ENCODE measurements around the gene NTN1.

NTN1 gene

DNA sequence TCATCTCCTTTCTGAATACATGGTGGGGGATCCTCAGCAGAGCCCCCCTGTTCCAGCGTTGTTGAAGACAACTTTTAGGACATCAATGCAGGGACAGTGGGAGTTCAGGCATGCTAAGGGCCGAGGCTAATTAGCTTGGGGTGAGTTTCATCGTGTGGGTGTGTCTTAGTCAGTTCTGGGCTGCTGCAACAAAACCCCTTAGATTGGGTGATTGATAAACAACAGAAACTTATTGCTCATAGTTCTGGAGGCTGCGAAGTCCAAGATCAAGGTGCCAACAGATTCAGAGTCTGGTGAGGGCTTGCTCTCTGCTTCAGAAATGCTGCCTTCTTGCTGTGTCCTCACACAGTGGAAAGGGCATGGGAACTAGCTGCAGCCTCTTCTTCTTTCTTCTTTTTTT, 214.0 kb downstream of the NTN1 start:
- Histone ChIP-seq H3K9me3 (ENCODE audit: insufficient read depth, low read depth, low read length) (peaks cover 6% of the 10 kb centered on the region), H2BK120ac (ENCODE audit: insufficient read depth, low read length, poor library complexity) (no peak overlapping the region)

DNA sequence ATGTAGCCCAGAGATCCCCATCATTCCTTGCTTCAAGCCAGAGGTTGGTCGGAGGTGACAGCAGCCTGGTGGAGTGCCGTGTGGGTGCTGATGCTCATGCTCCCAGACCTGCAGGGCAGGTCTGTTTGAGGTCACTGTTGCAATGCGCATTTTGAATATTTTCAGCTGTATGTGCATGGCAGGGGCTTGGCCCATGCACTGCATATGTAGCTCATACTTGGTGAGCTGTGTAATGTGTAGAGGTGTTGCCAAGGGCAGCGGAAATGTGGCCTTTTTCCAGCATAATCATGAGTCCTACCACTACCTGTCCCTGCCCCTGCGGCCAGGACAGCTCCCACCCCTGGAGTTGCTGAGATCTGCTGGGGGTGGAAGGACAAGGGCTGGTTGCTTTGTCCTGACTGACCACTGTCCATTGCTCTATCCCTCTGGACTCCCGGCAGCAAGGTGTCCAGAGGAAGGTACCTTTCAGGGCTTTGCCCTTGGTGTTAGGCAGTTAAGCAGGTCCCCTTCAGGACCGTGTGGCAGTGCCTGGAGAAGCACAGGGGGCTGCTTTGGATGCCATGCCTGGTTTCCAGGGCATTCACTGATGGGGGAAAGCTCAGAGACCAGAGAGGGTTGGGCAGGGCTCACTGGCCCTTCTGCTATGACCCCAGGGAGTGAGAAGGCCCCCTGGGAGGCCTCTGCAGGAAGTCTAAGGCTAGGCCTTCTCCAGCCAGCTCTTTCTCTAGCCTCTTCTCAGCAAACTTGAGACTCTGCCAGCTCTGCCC, 215.2 kb downstream of the NTN1 start:
- H3K79me1 ChIP-seq (ENCODE audit: low read length): no peaks in the 10 kb centered on the region
- H3K4me3 ChIP-seq (ENCODE audit: low read depth, low read length): no peak overlapping the region
- no peak overlapping the region for H2BK5ac ChIP-seq (ENCODE audit: low read depth, low read length, poor library complexity)
- no peak overlapping the region for H2BK120ac ChIP-seq (ENCODE audit: insufficient read depth, low read length, poor library complexity)
- H3K79me2 ChIP-seq (ENCODE audit: control insufficient read depth, insufficient read depth, low read length, poor library complexity): no peaks in the 10 kb centered on the region
- no peak overlapping the region for H4K12ac ChIP-seq (ENCODE audit: low read depth, low read length)
- DNase-seq: peak; percentile 98 to 99
- H3K9me3 ChIP-seq (ENCODE audit: insufficient read depth, low read depth, low read length): peaks cover 6% of the 10 kb centered on the region
- no peak overlapping the region for H2AK5ac ChIP-seq (ENCODE audit: low read length)
- H3K14ac ChIP-seq (ENCODE audit: low read length): no peak overlapping the region
- no peak overlapping the region for H2BK12ac ChIP-seq (ENCODE audit: low read length)
- peaks cover 11 to 12% of the 10 kb centered on the region in 2 experiments for H3K4me1 ChIP-seq (ENCODE audit: control insufficient read depth in 1 of 2, insufficient read depth in 2 of 2, low read length in 2 of 2)
- no peak overlapping the region for H3K4me2 ChIP-seq (ENCODE audit: low read length)
- no peak overlapping the region for H3K4ac ChIP-seq (ENCODE audit: low read depth, low read length)
- no CpG with 5 or more reads among the region's 7 CpGs for WGBS (ENCODE audit: extremely low coverage, insufficient coverage, insufficient read length)
- no peak overlapping the region for H3K27ac ChIP-seq (ENCODE audit: low read depth, low read length)
- H4K8ac ChIP-seq (ENCODE audit: low read depth, low read length): no peak overlapping the region
- H2AFZ ChIP-seq (ENCODE audit: insufficient read depth, low read length, poor library complexity): no peak overlapping the region
- no peaks in the 10 kb centered on the region for H3K27me3 ChIP-seq (ENCODE audit: insufficient read depth, low read length)
- H3K36me3 ChIP-seq (ENCODE audit: control insufficient read depth in 1 of 2, insufficient read depth in 2 of 2, low read length in 2 of 2): no peaks in the 10 kb centered on the region
- H3K18ac ChIP-seq (ENCODE audit: low read length): no peak overlapping the region
- no peak overlapping the region for H3K9ac ChIP-seq (ENCODE audit: low read length)
- no peak overlapping the region for H4K91ac ChIP-seq (ENCODE audit: low read depth, low read length)
- H3K23ac ChIP-seq (ENCODE audit: low read length): no peak overlapping the region

More for the DNA sequence above, 214.0 kb downstream of the NTN1 start:
- H3K14ac ChIP-seq (ENCODE audit: low read length): no peak overlapping the region
- H3K27me3 ChIP-seq (ENCODE audit: insufficient read depth, low read length): no peaks in the 10 kb centered on the region
- H3K18ac ChIP-seq (ENCODE audit: low read length): no peak overlapping the region
- no peaks in the 10 kb centered on the region for H3K79me2 ChIP-seq (ENCODE audit: control insufficient read depth, insufficient read depth, low read length, poor library complexity)
- no peak overlapping the region for H3K9ac ChIP-seq (ENCODE audit: low read length)
- no peak overlapping the region for H4K8ac ChIP-seq (ENCODE audit: low read depth, low read length)
- no peak overlapping the region for H2AK5ac ChIP-seq (ENCODE audit: low read length)
- no peak overlapping the region for H2BK12ac ChIP-seq (ENCODE audit: low read length)
- no peak for DNase-seq
- H4K12ac ChIP-seq (ENCODE audit: low read depth, low read length): no peak overlapping the region
- H3K4ac ChIP-seq (ENCODE audit: low read depth, low read length): no peak overlapping the region
- H2AFZ ChIP-seq (ENCODE audit: insufficient read depth, low read length, poor library complexity): no peak overlapping the region
- no CpG with 5 or more reads among the region's 4 CpGs for WGBS (ENCODE audit: extremely low coverage, insufficient coverage, insufficient read length)
- H3K79me1 ChIP-seq (ENCODE audit: low read length): no peaks in the 10 kb centered on the region
- H3K4me2 ChIP-seq (ENCODE audit: low read length): no peak overlapping the region
- H3K23ac ChIP-seq (ENCODE audit: low read length): no peak overlapping the region
- H2BK5ac ChIP-seq (ENCODE audit: low read depth, low read length, poor library complexity): no peak overlapping the region
- H3K27ac ChIP-seq (ENCODE audit: low read depth, low read length): no peak overlapping the region
- no peak overlapping the region for H4K91ac ChIP-seq (ENCODE audit: low read depth, low read length)
- peaks cover 8% of the 10 kb centered on the region in 2 experiments for H3K4me1 ChIP-seq (ENCODE audit: control insufficient read depth in 1 of 2, insufficient read depth in 2 of 2, low read length in 2 of 2)
- no peak overlapping the region for H3K4me3 ChIP-seq (ENCODE audit: low read depth, low read length)
- no peaks in the 10 kb centered on the region for H3K36me3 ChIP-seq (ENCODE audit: control insufficient read depth in 1 of 2, insufficient read depth in 2 of 2, low read length in 2 of 2)

DNA sequence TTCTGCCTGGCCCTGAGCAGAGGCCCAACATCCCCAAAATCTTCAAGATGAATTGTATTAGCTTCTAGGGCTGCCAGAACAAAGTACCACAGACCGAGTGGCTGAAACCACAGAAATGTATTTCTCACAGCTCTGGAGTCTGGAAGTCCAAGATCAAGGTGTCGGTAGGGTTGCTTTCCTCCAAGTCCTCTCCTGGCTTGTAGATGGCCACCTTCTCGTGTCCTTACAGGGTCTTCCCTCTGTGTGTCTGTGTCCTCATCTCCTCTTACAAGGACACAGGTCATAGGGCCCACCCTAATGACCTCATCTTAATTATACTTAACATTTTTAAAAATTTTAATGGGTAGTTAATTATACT, 215.7 kb downstream of the NTN1 start:
- H2BK120ac ChIP-seq (ENCODE audit: insufficient read depth, low read length, poor library complexity): no peak overlapping the region
- H4K12ac ChIP-seq (ENCODE audit: low read depth, low read length): no peak overlapping the region
- no peak overlapping the region for H3K9ac ChIP-seq (ENCODE audit: low read length)
- H3K14ac ChIP-seq (ENCODE audit: low read length): no peak overlapping the region
- H3K36me3 ChIP-seq (ENCODE audit: control insufficient read depth in 1 of 2, insufficient read depth in 2 of 2, low read length in 2 of 2): no peaks in the 10 kb centered on the region
- H3K4me3 ChIP-seq (ENCODE audit: low read depth, low read length): no peak overlapping the region
- no peak overlapping the region for H2BK12ac ChIP-seq (ENCODE audit: low read length)
- H3K27ac ChIP-seq (ENCODE audit: low read depth, low read length): no peak overlapping the region
- H2AK5ac ChIP-seq (ENCODE audit: low read length): no peak overlapping the region
- H3K79me1 ChIP-seq (ENCODE audit: low read length): no peaks in the 10 kb centered on the region
- no peaks in the 10 kb centered on the region for H3K27me3 ChIP-seq (ENCODE audit: insufficient read depth, low read length)
- no peak overlapping the region for H3K18ac ChIP-seq (ENCODE audit: low read length)
- H4K8ac ChIP-seq (ENCODE audit: low read depth, low read length): no peak overlapping the region
- no peak overlapping the region for H4K91ac ChIP-seq (ENCODE audit: low read depth, low read length)
- peaks cover 11 to 12% of the 10 kb centered on the region in 2 experiments for H3K4me1 ChIP-seq (ENCODE audit: control insufficient read depth in 1 of 2, insufficient read depth in 2 of 2, low read length in 2 of 2)
- no peak overlapping the region for H2AFZ ChIP-seq (ENCODE audit: insufficient read depth, low read length, poor library complexity)
- DNase-seq: peak in 1 of 2 donors; percentile 18
- H3K79me2 ChIP-seq (ENCODE audit: control insufficient read depth, insufficient read depth, low read length, poor library complexity): no peaks in the 10 kb centered on the region
- H3K4ac ChIP-seq (ENCODE audit: low read depth, low read length): no peak overlapping the region
- no CpG with 5 or more reads among the region's 3 CpGs for whole genome bisulfite sequencing (ENCODE audit: extremely low coverage, insufficient coverage, insufficient read length)
- H3K23ac ChIP-seq (ENCODE audit: low read length): no peak overlapping the region
- H3K4me2 ChIP-seq (ENCODE audit: low read length): no peak overlapping the region
- no peak overlapping the region for H2BK5ac ChIP-seq (ENCODE audit: low read depth, low read length, poor library complexity)
- H3K9me3 ChIP-seq (ENCODE audit: insufficient read depth, low read depth, low read length): peaks cover 6% of the 10 kb centered on the region

DNA sequence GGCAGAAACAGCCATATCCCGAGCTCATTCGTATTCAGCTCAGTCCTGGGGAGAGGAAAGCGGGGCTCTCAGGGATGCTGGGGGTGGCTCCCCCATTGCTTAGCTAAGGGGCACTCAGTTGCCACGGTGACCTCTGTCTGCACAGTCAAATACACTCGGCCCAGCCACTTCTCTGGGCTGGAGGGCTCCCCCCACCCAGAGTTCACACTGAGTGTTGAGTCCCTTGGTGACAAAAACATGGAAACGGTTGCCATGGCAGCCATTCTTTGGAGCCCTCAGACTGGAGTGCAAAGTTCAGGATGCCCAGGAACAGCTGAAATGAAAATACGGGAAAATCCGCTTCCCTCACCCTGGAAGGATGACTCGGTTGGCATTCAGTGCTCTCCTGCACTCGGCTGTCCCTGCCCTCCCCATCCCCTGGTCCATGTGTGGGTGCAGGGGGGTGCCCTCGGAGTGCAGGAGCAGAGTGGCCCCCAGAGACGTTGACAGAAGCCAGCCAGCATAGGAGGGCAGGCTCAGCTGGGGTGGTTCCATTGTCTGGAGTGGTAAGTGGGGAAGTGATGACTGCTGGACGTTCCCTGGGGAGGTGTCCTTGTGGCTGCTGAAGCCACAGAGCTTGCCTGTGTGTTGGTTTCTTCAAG, 216.5 kb downstream of the NTN1 start:
- Histone ChIP-seq H3K4me1 (ENCODE audit: control insufficient read depth in 1 of 2, insufficient read depth in 2 of 2, low read length in 2 of 2) (peaks cover 11 to 12% of the 10 kb centered on the region in 2 experiments), H3K18ac (ENCODE audit: low read length) (no peak overlapping the region), H2BK12ac (ENCODE audit: low read length) (no peak overlapping the region), H2AFZ (ENCODE audit: insufficient read depth, low read length, poor library complexity) (no peak overlapping the region), H4K8ac (ENCODE audit: low read depth, low read length) (no peak overlapping the region), H3K36me3 (ENCODE audit: control insufficient read depth in 1 of 2, insufficient read depth in 2 of 2, low read length in 2 of 2) (no peaks in the 10 kb centered on the region), H3K9me3 (ENCODE audit: insufficient read depth, low read depth, low read length) (peaks cover 6% of the 10 kb centered on the region), H3K23ac (ENCODE audit: low read length) (no peak overlapping the region), H3K4me3 (ENCODE audit: low read depth, low read length) (no peak overlapping the region), H3K27me3 (ENCODE audit: insufficient read depth, low read length) (no peaks in the 10 kb centered on the region), H2BK120ac (ENCODE audit: insufficient read depth, low read length, poor library complexity) (no peak overlapping the region), H3K14ac (ENCODE audit: low read length) (no peak overlapping the region), H3K79me2 (ENCODE audit: control insufficient read depth, insufficient read depth, low read length, poor library complexity) (no peaks in the 10 kb centered on the region), H3K79me1 (ENCODE audit: low read length) (no peaks in the 10 kb centered on the region), H4K91ac (ENCODE audit: low read depth, low read length) (no peak overlapping the region), H3K4ac (ENCODE audit: low read depth, low read length) (no peak overlapping the region), H2AK5ac (ENCODE audit: low read length) (no peak overlapping the region), H3K4me2 (ENCODE audit: low read length) (no peak overlapping the region), H3K9ac (ENCODE audit: low read length) (no peak overlapping the region), H4K12ac (ENCODE audit: low read depth, low read length) (no peak overlapping the region), H3K27ac (ENCODE audit: low read depth, low read length) (no peak overlapping the region), H2BK5ac (ENCODE audit: low read depth, low read length, poor library complexity) (no peak overlapping the region)
- no CpG with 5 or more reads among the region's 13 CpGs for WGBS (ENCODE audit: extremely low coverage, insufficient coverage, insufficient read length)
- DNase-seq: peak; percentile 40 to 81
